BE2C (cell line): Measurements from ENCODE around the gene C11orf52.
"Not testable (repeated sequence)": the region's sequence is repeated elsewhere in the genome, so short reads cannot be mapped to it uniquely, and the experiment has no call there.

Source experiments
- DNase-seq: peaks from one replicate; pipeline ENCODE4 v3.0.0-alpha.2; 2020
- H3K27me3 ChIP-seq: fragments of 250-450 bp; sonication (Bioruptor Pico); 2 replicates; pipeline ENCODE4 v1.5.1; 2020; ENCODE audit warnings: mild to moderate bottlenecking
- H3K36me3 ChIP-seq: fragments of 250-450 bp; sonication (Bioruptor Pico); 2 replicates; pipeline ENCODE4 v1.5.1; 2020; ENCODE audit warnings: mild to moderate bottlenecking
- H3K4me1 ChIP-seq: fragments of 250-450 bp; sonication (Bioruptor Pico); 2 replicates; pipeline ENCODE4 v1.5.1; 2020
- H3K4me3 ChIP-seq: 2 replicates; pipeline ENCODE4 v1.5.1; 2011; ENCODE audit warnings: low read depth, low read length
- H3K9me3 ChIP-seq: fragments of 250-450 bp; sonication (Bioruptor Pico); 2 replicates; pipeline ENCODE4 v1.5.1; 2020
- CTCF ChIP-seq: IDR thresholded peaks from 2 replicates; pipeline ENCODE4 v1.5.1; 2012; ENCODE audit warnings: mild to moderate bottlenecking, low read depth, low read length

Gene C11orf52

GRCh38 chr11:111878385-111878848 lies 40.3 kb upstream of the C11orf52 start:
- H3K9me3 ChIP-seq: no peaks in the 10 kb centered on the region
- no peaks in the 10 kb centered on the region for H3K27me3 ChIP-seq
- no peak for TF ChIP-seq CTCF
- H3K4me3 ChIP-seq: peak overlapping the region; percentile 90
- H3K4me1 ChIP-seq: peaks cover 10% of the 10 kb centered on the region; the same call in 1 of the 2 replicates
- no peak for DNase-seq
- H3K36me3 ChIP-seq: no peaks in the 10 kb centered on the region

GRCh38 chr11:111878849-111879636 lies 39.7 kb upstream of the C11orf52 start, which contains the start of the genes CFAP68 and FDXACB1:
TSS of gene CFAP68 (plus strand) at chr11:111879541. CDS start at chr11:111879561, 20 bp downstream.
TSS of gene FDXACB1 (minus strand) at chr11:111879165. CDS start at chr11:111879132, 33 bp downstream.
- no peaks in the 10 kb centered on the region for H3K9me3 ChIP-seq
- H3K4me1 ChIP-seq: peaks cover 10% of the 10 kb centered on the region; the same call in 1 of the 2 replicates
- peak; percentile 84 for TF ChIP-seq CTCF
- H3K27me3 ChIP-seq: no peaks in the 10 kb centered on the region
- peak; percentile 97 for DNase-seq
- peak within 1 kb of the TSS; percentile 90 for H3K4me3 ChIP-seq
- no peaks in the 10 kb centered on the region for H3K36me3 ChIP-seq

- Histone ChIP-seq H3K4me1 (peaks cover 10% of the 10 kb centered on the region; the same call in 1 of the 2 replicates), H3K36me3 (no peaks in the 10 kb centered on the region), H3K9me3 (no peaks in the 10 kb centered on the region), H3K4me3 (peak overlapping the region; percentile 90), H3K27me3 (no peaks in the 10 kb centered on the region)
- no peak for TF ChIP-seq CTCF
- DNase-seq: no peak
Observed at GRCh38 chr11:111879637-111879960, 39.1 kb upstream of the C11orf52 start.

GRCh38 chr11:111882202-111882601 lies 36.5 kb upstream of the C11orf52 start:
- Histone ChIP-seq H3K36me3 (no peaks in the 10 kb centered on the region), H3K4me3 (no peak overlapping the region), H3K9me3 (no peaks in the 10 kb centered on the region), H3K4me1 (no peaks in the 10 kb centered on the region), H3K27me3 (no peaks in the 10 kb centered on the region)
- TF ChIP-seq CTCF: no peak
- DNase-seq: no peak

GRCh38 chr11:111885053-111885452 lies 33.7 kb upstream of the C11orf52 start:
- DNase-seq, H3K9me3 ChIP-seq, H3K36me3 ChIP-seq, H3K27me3 ChIP-seq, H3K4me1 ChIP-seq, H3K4me3 ChIP-seq: not testable (repeated sequence)

GRCh38 chr11:111886032-111886431 lies 32.7 kb upstream of the C11orf52 start:
- no peaks in the 10 kb centered on the region for H3K36me3 ChIP-seq
- TF ChIP-seq CTCF: no peak
- no peaks in the 10 kb centered on the region for H3K27me3 ChIP-seq

More at GRCh38 chr11:111886032-111886431, 32.7 kb upstream of the C11orf52 start:
- Histone ChIP-seq H3K4me3 (no peak overlapping the region), H3K9me3 (no peaks in the 10 kb centered on the region), H3K4me1 (no peaks in the 10 kb centered on the region)
- no peak for DNase-seq
